GM19328 (cell line): ENCODE measurements around the gene ANKRD61.
"Not testable (repeated sequence)": the region's sequence is repeated elsewhere in the genome, so short reads cannot be mapped to it uniquely, and the experiment has no call there.

Source experiments
- ATAC-seq: cut with Tn5 transposase; IDR thresholded peaks from one replicate; pipeline ENCODE4 v1.9.1; 2021; ENCODE audit warnings: mild to moderate bottlenecking, moderate library complexity; ENCODE audit not compliant: unreplicated experiment

ANKRD61 gene

GRCh38 chr7:6028563-6028962 is 2.6 kb upstream of the ANKRD61 start:
- ATAC-seq = no peak

- ATAC-seq = no peak
These were observed 391 bp downstream of the ANKRD61 start for GRCh38 chr7:6031567-6031966.

GRCh38 chr7:6032167-6032566 is 991 bp downstream of the ANKRD61 start:
- no peak for ATAC-seq

GRCh38 chr7:6032641-6033040 is 1.5 kb downstream of the ANKRD61 start:
- no peak for ATAC-seq

- ATAC-seq = no peak
These were observed 4.0 kb downstream of the ANKRD61 start for GRCh38 chr7:6035165-6035564.

GRCh38 chr7:6035686-6036085 is 4.5 kb downstream of the ANKRD61 start:
- ATAC-seq = no peak

GRCh38 chr7:6049780-6050179 is 18.6 kb downstream of the ANKRD61 start:
- ATAC-seq = no peak

- not testable (repeated sequence) for ATAC-seq
These were observed 20.0 kb downstream of the ANKRD61 start for GRCh38 chr7:6051185-6051584.

GRCh38 chr7:6056616-6057015 is 25.4 kb downstream of the ANKRD61 start:
- no peak for ATAC-seq

GRCh38 chr7:6057316-6058129 is 26.3 kb downstream of the ANKRD61 start:
- no peak for ATAC-seq

- not testable (repeated sequence) for ATAC-seq
These were observed 28.8 kb downstream of the ANKRD61 start for GRCh38 chr7:6059941-6060340.

GRCh38 chr7:6071406-6071805 is 40.2 kb downstream of the ANKRD61 start:
- ATAC-seq = no peak

GRCh38 chr7:6074612-6075380 is 43.6 kb downstream of the ANKRD61 start:
- ATAC-seq = no peak

- ATAC-seq = no peak
These were observed 47.4 kb downstream of the ANKRD61 start for GRCh38 chr7:6078548-6078947.

GRCh38 chr7:6083047-6083446 is 51.9 kb downstream of the ANKRD61 start:
- not testable (repeated sequence) for ATAC-seq
